HEK293 (cell line): ENCODE measurements around the gene HPSE.
"Not testable (repeated sequence)": the region's sequence is repeated elsewhere in the genome, so short reads cannot be mapped to it uniquely, and the experiment has no call there.

Experiments used
- CTCF ChIA-PET: fragments of 350-600 bp; formaldehyde crosslinking; extraction: SDS; loops from one replicate; lab custom pipeline; 2021; ENCODE audit warnings: antibody characterized with exemption; lab: Yijun Ruan, JAX
- POLR2A ChIA-PET: fragments of 300-600 bp; formaldehyde crosslinking; extraction: SDS; loops from one replicate; lab custom pipeline; 2020; ENCODE audit warnings: antibody characterized with exemption, inconsistent platforms; lab: Yijun Ruan, JAX
- H3K27ac ChIP-seq: fragments of 200-500 bp; sonication (Bioruptor generic); 2 replicates; pipeline ENCODE4 v1.5.1; 2014; ENCODE audit warnings: low read depth, low read length, control low read depth, inconsistent platforms; ENCODE audit errors: extremely low read depth
- H3K36me3 ChIP-seq, 2 experiments: fragments of 200-500 bp in 1 of 2; sonication (Bioruptor generic) in 1 of 2; 1 replicate in 1 of 2; 2 replicates in 1 of 2; pipeline ENCODE4 v1.5.1; 2014 to 2017; ENCODE audit warnings: inconsistent platforms in 2 of 2, low read length in 2 of 2; ENCODE audit not compliant: control insufficient read depth in 2 of 2, insufficient read depth in 1 of 2
- H3K4me1 ChIP-seq: fragments of 200-500 bp; sonication (Bioruptor generic); 2 replicates; pipeline ENCODE4 v1.5.1; 2014; ENCODE audit warnings: mild to moderate bottlenecking, low read length, inconsistent platforms; ENCODE audit not compliant: control insufficient read depth, insufficient read depth
- H3K4me3 ChIP-seq: 2 replicates; pipeline ENCODE4 v1.5.1; 2011; ENCODE audit warnings: low read depth, mild to moderate bottlenecking, control low read depth, low read length, moderate library complexity
- H3K9me3 ChIP-seq: fragments of 200-500 bp; sonication (Bioruptor generic); 2 replicates; pipeline ENCODE4 v1.5.1; 2014; ENCODE audit warnings: low read depth, low read length, inconsistent platforms; ENCODE audit not compliant: control insufficient read depth, insufficient read depth
- BCL11A ChIP-seq: fragments of 450-650 bp; formaldehyde crosslinking; IDR thresholded peaks from 2 replicates; pipeline ENCODE4 v1.5.1; 2016; ENCODE audit warnings: low read depth, missing biosample characterization, missing genetic modification characterization
- HOXA7 ChIP-seq: sonication (generic); formaldehyde crosslinking; IDR thresholded peaks from 2 replicates; pipeline ENCODE4 v1.8.1; 2022; ENCODE audit warnings: missing genetic modification reagents, borderline replicate concordance
- SP3 ChIP-seq: fragments of 450-650 bp; formaldehyde crosslinking; IDR thresholded peaks from 2 replicates; pipeline ENCODE4 v1.5.1; 2016; ENCODE audit warnings: missing biosample characterization, missing genetic modification characterization
- ZBTB21 ChIP-seq: fragments of 450-650 bp; formaldehyde crosslinking; IDR thresholded peaks from 2 replicates; pipeline ENCODE4 v1.5.1; 2017; ENCODE audit warnings: missing biosample characterization, missing genetic modification characterization
- ZNF121 ChIP-seq: fragments of 450-650 bp; formaldehyde crosslinking; IDR thresholded peaks from 2 replicates; pipeline ENCODE4 v1.5.1; 2016; ENCODE audit warnings: missing biosample characterization, missing genetic modification characterization
- ZNF175 ChIP-seq: fragments of 450-650 bp; formaldehyde crosslinking; IDR thresholded peaks from 2 replicates; pipeline ENCODE4 v1.5.1; 2016; ENCODE audit warnings: missing biosample characterization, missing genetic modification characterization
- ZNF239 ChIP-seq: fragments of 450-650 bp; formaldehyde crosslinking; IDR thresholded peaks from 2 replicates; pipeline ENCODE4 v1.5.1; 2016; ENCODE audit warnings: missing biosample characterization, missing genetic modification characterization
- ZNF394 ChIP-seq: fragments of 450-650 bp; formaldehyde crosslinking; IDR thresholded peaks from 2 replicates; pipeline ENCODE4 v1.5.1; 2016; ENCODE audit warnings: missing biosample characterization, missing genetic modification characterization, mild to moderate bottlenecking, moderate library complexity, borderline replicate concordance
- ZNF473 ChIP-seq: fragments of 450-650 bp; formaldehyde crosslinking; IDR thresholded peaks from 2 replicates; pipeline ENCODE4 v1.5.1; 2017; ENCODE audit warnings: missing biosample characterization, missing genetic modification characterization
- ZNF558 ChIP-seq: fragments of 450-650 bp; formaldehyde crosslinking; IDR thresholded peaks from 2 replicates; pipeline ENCODE4 v1.5.1; 2016; ENCODE audit warnings: missing biosample characterization, missing genetic modification characterization
- ZNF776 ChIP-seq: fragments of 450-650 bp; formaldehyde crosslinking; IDR thresholded peaks from 2 replicates; pipeline ENCODE4 v1.5.0; 2017; ENCODE audit warnings: missing biosample characterization, missing genetic modification characterization, borderline replicate concordance
- ZSCAN18 ChIP-seq: fragments of 450-650 bp; formaldehyde crosslinking; IDR thresholded peaks from 2 replicates; pipeline ENCODE4 v1.5.1; 2016; ENCODE audit warnings: missing biosample characterization, missing genetic modification characterization
- ZSCAN30 ChIP-seq: fragments of 450-650 bp; IDR thresholded peaks from 2 replicates; pipeline ENCODE4 v1.5.1; 2018; ENCODE audit warnings: missing biosample characterization, mild to moderate bottlenecking, missing genetic modification characterization, moderate library complexity
- TF ChIP-seq, protein P1 (sequence below): fragments of 450-650 bp; formaldehyde crosslinking; IDR thresholded peaks from 2 replicates; pipeline ENCODE4 v1.5.1; 2016; ENCODE audit warnings: missing biosample characterization, missing genetic modification characterization
- TF ChIP-seq, protein P2 (sequence below): fragments of 450-650 bp; formaldehyde crosslinking; IDR thresholded peaks from 2 replicates; pipeline ENCODE4 v1.5.1; 2017; ENCODE audit warnings: missing biosample characterization, missing genetic modification characterization
- TF ChIP-seq, protein P3 (sequence below): fragments of 450-650 bp; formaldehyde crosslinking; IDR thresholded peaks from 2 replicates; pipeline ENCODE4 v1.5.1; 2016; ENCODE audit warnings: missing biosample characterization, missing genetic modification characterization

The HPSE gene

GRCh38 chr4:83276299-83277040 is 58.2 kb downstream of the HPSE start (continued):
- TF ChIP-seq, protein P1, sequence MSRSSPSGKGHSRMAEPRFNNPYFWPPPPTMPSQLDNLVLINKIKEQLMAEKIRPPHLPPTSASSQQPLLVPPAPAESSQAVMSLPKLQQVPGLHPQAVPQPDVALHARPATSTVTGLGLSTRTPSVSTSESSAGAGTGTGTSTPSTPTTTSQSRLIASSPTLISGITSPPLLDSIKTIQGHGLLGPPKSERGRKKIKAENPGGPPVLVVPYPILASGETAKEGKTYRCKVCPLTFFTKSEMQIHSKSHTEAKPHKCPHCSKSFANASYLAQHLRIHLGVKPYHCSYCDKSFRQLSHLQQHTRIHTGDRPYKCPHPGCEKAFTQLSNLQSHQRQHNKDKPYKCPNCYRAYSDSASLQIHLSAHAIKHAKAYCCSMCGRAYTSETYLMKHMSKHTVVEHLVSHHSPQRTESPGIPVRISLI (tag by site-specific recombination) = no peak
- TF ChIP-seq ZNF121 (tag by site-specific recombination) = no peak
- TF ChIP-seq, protein P2, sequence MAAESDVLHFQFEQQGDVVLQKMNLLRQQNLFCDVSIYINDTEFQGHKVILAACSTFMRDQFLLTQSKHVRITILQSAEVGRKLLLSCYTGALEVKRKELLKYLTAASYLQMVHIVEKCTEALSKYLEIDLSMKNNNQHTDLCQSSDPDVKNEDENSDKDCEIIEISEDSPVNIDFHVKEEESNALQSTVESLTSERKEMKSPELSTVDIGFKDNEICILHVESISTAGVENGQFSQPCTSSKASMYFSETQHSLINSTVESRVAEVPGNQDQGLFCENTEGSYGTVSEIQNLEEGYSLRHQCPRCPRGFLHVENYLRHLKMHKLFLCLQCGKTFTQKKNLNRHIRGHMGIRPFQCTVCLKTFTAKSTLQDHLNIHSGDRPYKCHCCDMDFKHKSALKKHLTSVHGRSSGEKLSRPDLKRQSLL = no peak

DNA sequence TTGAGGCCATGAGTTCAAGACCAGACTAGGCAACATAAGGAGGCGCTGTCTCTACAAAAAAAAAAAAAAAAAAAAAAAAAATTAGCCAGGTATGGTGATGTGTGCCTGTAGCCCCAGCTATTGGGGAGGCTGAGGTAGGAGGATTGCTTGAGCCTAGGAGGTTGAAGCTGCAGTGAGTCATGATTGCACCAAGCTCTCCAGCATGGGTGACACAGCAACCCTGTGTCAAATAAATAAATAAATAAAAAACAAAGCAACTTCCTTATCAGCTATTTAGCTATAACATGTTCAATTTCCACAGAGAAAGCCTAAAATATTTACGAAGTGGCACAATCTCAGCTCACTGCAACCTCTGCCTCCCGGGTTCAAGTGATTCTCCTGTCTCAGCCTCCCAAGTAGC is 60.7 kb downstream of the HPSE start:
- H3K36me3 ChIP-seq = peaks cover 4 to 51% of the 10 kb centered on the region in 2 experiments; a peak in 2 of 3 replicates
- POLR2A ChIA-PET = interaction anchor here (0.8 kb wide), 1 partner anchor 10 kb away, joined by 3 read pairs; the partner anchor contains the start of gene COQ2
- not testable (repeated sequence) for H3K4me3 ChIP-seq, H3K27ac ChIP-seq, H3K9me3 ChIP-seq, H3K4me1 ChIP-seq
- CTCF ChIA-PET = interaction anchor here (1.7 kb wide), 1 partner anchor 9 kb away, joined by 6 read pairs; no protein-coding TSS in a partner anchor

DNA sequence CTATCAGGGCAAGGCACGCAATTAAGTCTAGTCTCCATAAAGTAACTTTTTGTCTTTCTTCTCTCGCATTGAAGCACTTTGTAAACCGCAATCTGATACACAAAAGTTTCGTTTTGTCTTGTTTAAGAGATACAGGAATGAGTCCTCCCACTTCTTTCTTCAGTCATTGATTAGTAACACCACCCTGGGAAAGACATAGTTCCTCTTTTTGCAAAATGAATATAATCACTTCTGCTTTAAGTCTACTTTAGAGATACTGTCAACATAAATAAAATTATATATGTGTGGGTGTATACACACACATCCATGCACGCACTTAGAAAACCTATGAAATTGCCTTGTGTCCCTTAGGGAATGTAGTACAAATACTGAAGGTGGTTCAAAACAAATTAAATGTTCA is 61.7 kb downstream of the HPSE start:
- no peaks in the 10 kb centered on the region for H3K9me3 ChIP-seq
- H3K4me3 ChIP-seq = no peak overlapping the region
- ChIA-PET POLR2A (no interaction called here), CTCF (interaction anchor here (0.6 to 1.7 kb wide), 3 partner anchors 10 to 161 kb away, joined by 3 to 6 read pairs (median 4); no protein-coding TSS in a partner anchor)
- no peak overlapping the region for H3K27ac ChIP-seq
- 0 out of 2 replicates have a peak, but pooled peaks cover 1% of the 10 kb centered on the region for H3K4me1 ChIP-seq
- H3K36me3 ChIP-seq = peaks cover 4 to 49% of the 10 kb centered on the region in 2 experiments; a peak in 2 of 3 replicates
- TF ChIP-seq ZBTB21 (no peak), SP3 (tag by site-specific recombination) (no peak), ZNF394 (tag by site-specific recombination) (no peak), BCL11A (tag by site-specific recombination) (no peak), ZSCAN30 (tag by site-specific recombination) (no peak), ZNF776 (no peak), ZSCAN18 (tag by site-specific recombination) (no peak), ZNF558 (tag by site-specific recombination) (no peak), HOXA7 (CRISPR knock-in tag) (no peak), ZNF473 (tag by site-specific recombination) (no peak), ZNF175 (tag by site-specific recombination) (no peak), ZNF239 (no peak)
- TF ChIP-seq, protein P3, sequence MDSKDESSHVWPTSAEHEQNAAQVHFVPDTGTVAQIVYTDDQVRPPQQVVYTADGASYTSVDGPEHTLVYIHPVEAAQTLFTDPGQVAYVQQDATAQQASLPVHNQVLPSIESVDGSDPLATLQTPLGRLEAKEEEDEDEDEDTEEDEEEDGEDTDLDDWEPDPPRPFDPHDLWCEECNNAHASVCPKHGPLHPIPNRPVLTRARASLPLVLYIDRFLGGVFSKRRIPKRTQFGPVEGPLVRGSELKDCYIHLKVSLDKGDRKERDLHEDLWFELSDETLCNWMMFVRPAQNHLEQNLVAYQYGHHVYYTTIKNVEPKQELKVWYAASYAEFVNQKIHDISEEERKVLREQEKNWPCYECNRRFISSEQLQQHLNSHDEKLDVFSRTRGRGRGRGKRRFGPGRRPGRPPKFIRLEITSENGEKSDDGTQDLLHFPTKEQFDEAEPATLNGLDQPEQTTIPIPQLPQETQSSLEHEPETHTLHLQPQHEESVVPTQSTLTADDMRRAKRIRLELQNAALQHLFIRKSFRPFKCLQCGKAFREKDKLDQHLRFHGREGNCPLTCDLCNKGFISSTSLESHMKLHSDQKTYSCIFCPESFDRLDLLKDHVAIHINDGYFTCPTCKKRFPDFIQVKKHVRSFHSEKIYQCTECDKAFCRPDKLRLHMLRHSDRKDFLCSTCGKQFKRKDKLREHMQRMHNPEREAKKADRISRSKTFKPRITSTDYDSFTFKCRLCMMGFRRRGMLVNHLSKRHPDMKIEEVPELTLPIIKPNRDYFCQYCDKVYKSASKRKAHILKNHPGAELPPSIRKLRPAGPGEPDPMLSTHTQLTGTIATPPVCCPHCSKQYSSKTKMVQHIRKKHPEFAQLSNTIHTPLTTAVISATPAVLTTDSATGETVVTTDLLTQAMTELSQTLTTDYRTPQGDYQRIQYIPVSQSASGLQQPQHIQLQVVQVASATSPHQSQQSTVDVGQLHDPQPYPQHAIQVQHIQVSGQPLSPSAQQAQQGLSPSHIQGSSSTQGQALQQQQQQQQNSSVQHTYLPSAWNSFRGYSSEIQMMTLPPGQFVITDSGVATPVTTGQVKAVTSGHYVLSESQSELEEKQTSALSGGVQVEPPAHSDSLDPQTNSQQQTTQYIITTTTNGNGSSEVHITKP = no peak
